Stomach (tissue), 4 donors: Measurements from ENCODE around the gene SLC5A11.

Experiments
- CTCF ChIP-seq, 7 experiments: fragments of 450-650 bp in 4 of 7; fragments of 200-600 bp in 3 of 7; sonication (generic) in 3 of 7; IDR thresholded peaks; one replicate each; pipeline ENCODE4 v1.5.1; 2016 to 2019; ENCODE audit warnings: antibody characterized with exemption in 7 of 7, control low read depth in 2 of 7, mild to moderate bottlenecking in 1 of 7
- EP300 ChIP-seq: sonication (generic); formaldehyde crosslinking; IDR thresholded peaks from one replicate; pipeline ENCODE4 v1.6.1; 2017; ENCODE audit warnings: antibody characterized with exemption
- POLR2A ChIP-seq, 4 donors: fragments of 450-650 bp; IDR thresholded peaks; one replicate each; pipeline ENCODE4 v1.6.1; 2016; ENCODE audit warnings: antibody characterized with exemption in 4 of 4, control low read depth in 2 of 4, mild to moderate bottlenecking in 1 of 4, moderate library complexity in 1 of 4

- TF ChIP-seq CTCF (IDR thresholded peaks at IDR 0.05) (no peak), EP300 (no peak), POLR2A (IDR thresholded peaks at IDR 0.05) (no peak)
These were observed 100.4 kb downstream of the SLC5A11 start for GRCh38 chr16:24946155-24946554.
